Measurements from ENCODE around the gene COL23A1. TPM values are rescaled to one million over a fixed set of nuclear protein-coding genes. Genes with fewer than 3 reads are reported as not detected.
"Not testable (repeated sequence)": the region's sequence is repeated elsewhere in the genome, so short reads cannot be mapped to it uniquely, and the experiment has no call there.

Gene COL23A1
- polyA plus RNA-seq, 2 of the 4 experiments (the other 2 are of a cell fraction): not detected

GRCh38 chr5:178199581-178200434 is 390.4 kb downstream of the COL23A1 start:
- no peak overlapping the region for H3K27ac ChIP-seq
- no peaks in the 10 kb centered on the region for H3K9me3 ChIP-seq
- DNase-seq (ENCODE audit: low read depth in 1 of 2, low spot score in 1 of 2) (no peak), ATAC-seq (no peak), FAIRE-seq (no peak)
- POLR2A ChIA-PET: no interaction called here
- 82% methylated on average over 12 of the region's 12 CpGs for WGBS (ENCODE audit: missing lambda C conversion rate)
- no peak overlapping the region for H3K4me3 ChIP-seq
- H3K4me1 ChIP-seq: 0 out of 3 replicates have a peak, but pooled peaks cover 4% of the 10 kb centered on the region
- TF ChIP-seq HOXB5 (CRISPR knock-in tag; IDR thresholded peaks at IDR 0.05) (no peak), GATA3 (IDR thresholded peaks at IDR 0.05; ENCODE audit: borderline replicate concordance) (no peak), ELK1 (IDR thresholded peaks at IDR 0.05; ENCODE audit: low read depth, low read length) (no peak), RAD21 (conservative IDR thresholded peaks at IDR 0.05 in 1 of 2, IDR thresholded peaks at IDR 0.05 in 1 of 2) (no peak)
- CTCF ChIA-PET: interaction anchor here (0.6 to 0.9 kb wide), 3 partner anchors 77 to 124 kb away, joined by 3 to 4 read pairs (median 3); no protein-coding TSS in a partner anchor
- H3K4me2 ChIP-seq: no peak overlapping the region

GRCh38 chr5:178198706-178199105 is 391.5 kb downstream of the COL23A1 start:
- no peak for TF ChIP-seq CHD4 (IDR thresholded peaks at IDR 0.05; ENCODE audit: borderline replicate concordance)
- no peak for TF ChIP-seq MAFK (IDR thresholded peaks at IDR 0.05; ENCODE audit: partially characterized antibody)
- no peak for TF ChIP-seq HMGXB4 (CRISPR knock-in tag; IDR thresholded peaks at IDR 0.05; ENCODE audit: borderline replicate concordance)
- no peak for TF ChIP-seq FOSB (CRISPR knock-in tag; IDR thresholded peaks at IDR 0.05)
- no peak for TF ChIP-seq PHF8 (IDR thresholded peaks at IDR 0.05; ENCODE audit: borderline replicate concordance, low read depth)
- no peak for TF ChIP-seq HES2 (IDR thresholded peaks at IDR 0.05)
- no peak for TF ChIP-seq JUN (IDR thresholded peaks at IDR 0.05)
- TF ChIP-seq REST (IDR thresholded peaks at IDR 0.05): no peak
- no peak for TF ChIP-seq MAX (IDR thresholded peaks at IDR 0.05)
- 73% methylated on average over 11 of the region's 11 CpGs for WGBS (ENCODE audit: missing lambda C conversion rate)
- Histone ChIP-seq H3K4me3 (no peak overlapping the region), H3K4me1 (0 out of 3 replicates have a peak, but pooled peaks cover 4% of the 10 kb centered on the region), H3K4me2 (no peak overlapping the region), H3K27ac (no peak overlapping the region), H3K9me3 (no peaks in the 10 kb centered on the region)
- POLR2A ChIA-PET: no interaction called here
- no peak for ATAC-seq
- CTCF ChIA-PET: no interaction called here
- no peak for DNase-seq (ENCODE audit: low read depth in 1 of 2, low spot score in 1 of 2)
- no peak for FAIRE-seq

GRCh38 chr5:178198151-178198550 is 392.0 kb downstream of the COL23A1 start:
- H3K9me3 ChIP-seq; H3K4me1 ChIP-seq; CTCF ChIA-PET; H3K4me2 ChIP-seq; POLR2A ChIA-PET; FAIRE-seq; H3K4me3 ChIP-seq; DNase-seq (ENCODE audit: low read depth in 1 of 2, low spot score in 1 of 2); H3K27ac ChIP-seq; ATAC-seq: not testable (repeated sequence)
- WGBS (ENCODE audit: missing lambda C conversion rate): 76% methylated on average over 10 of the region's 11 CpGs

Measured in A549 (cell line).